Measurements from ENCODE around the gene NTM.

NTM gene

GRCh38 chr11:131964698-131965483, 594.5 kb downstream of the NTM start:
- DNase-seq (ENCODE audit: low spot score) = no peak

GRCh38 chr11:131965504-131965903, 595.1 kb downstream of the NTM start:
- DNase-seq (ENCODE audit: low spot score) = no peak

DNA sequence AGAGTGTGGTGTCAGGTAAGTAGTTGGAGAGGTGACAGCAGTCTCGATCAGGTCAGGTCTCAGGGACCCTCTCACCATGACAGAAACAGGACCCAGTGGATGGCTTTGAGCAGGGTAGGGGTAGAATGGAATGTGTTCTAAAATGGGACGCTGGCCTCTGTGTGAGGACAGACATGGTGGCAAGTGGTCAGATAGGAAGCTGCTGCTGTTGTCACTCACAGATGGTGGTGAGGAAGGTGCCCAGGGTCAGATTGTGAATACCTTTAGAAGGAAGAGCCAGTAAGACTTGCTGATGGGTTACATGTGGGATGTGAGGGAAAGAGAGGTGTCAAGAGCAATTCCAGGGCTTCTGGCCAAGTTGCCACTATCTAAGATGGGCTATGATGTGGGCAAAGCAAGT, 596.3 kb downstream of the NTM start:
- no peak for DNase-seq (ENCODE audit: low spot score)

GRCh38 chr11:131969261-131969660, 598.8 kb downstream of the NTM start:
- DNase-seq (ENCODE audit: low spot score) = no peak

DNA sequence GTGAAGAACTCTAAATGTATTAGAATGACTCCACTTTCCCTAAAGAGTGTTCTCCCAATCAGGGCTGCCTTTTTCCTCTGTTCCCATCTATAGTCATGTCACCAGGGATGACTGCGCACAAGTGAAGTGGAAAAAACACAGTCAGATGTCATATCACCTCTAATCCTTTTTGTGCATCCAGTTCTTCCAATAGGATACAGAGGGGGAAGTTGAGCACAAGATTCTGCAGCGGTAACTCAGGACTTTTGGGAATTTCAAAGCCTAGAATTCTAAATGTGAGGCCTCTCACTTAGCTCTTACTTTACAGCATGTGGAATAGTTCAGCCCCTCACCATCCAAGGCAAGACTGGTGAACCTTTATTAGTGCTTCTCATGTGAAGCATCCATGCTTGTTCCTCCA, 602.6 kb downstream of the NTM start:
- DNase-seq (ENCODE audit: low spot score) = no peak

- DNase-seq (ENCODE audit: low spot score) = no peak
Observed at GRCh38 chr11:131975619-131976018, 605.2 kb downstream of the NTM start.

DNA sequence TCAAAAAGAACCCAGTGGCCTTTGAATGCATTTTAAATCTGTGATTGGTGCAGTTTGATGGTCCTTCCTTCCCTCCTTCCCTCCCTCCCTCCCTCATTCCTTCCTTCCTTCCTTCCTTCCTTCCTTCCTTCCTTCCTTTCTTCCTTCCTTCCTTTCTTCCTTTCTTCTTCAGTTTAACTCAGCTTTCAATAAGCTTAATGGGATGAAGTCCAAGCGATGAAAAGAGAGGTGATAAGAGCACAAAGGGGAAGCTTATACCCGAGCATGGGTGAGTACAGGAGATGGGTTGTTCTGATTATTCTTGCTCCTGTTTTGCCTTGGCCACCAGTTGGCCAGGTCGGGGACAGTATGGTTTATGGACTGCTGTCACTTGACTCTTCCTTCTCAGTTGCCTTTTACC, 605.6 kb downstream of the NTM start:
- no peak for DNase-seq (ENCODE audit: low spot score)

DNA sequence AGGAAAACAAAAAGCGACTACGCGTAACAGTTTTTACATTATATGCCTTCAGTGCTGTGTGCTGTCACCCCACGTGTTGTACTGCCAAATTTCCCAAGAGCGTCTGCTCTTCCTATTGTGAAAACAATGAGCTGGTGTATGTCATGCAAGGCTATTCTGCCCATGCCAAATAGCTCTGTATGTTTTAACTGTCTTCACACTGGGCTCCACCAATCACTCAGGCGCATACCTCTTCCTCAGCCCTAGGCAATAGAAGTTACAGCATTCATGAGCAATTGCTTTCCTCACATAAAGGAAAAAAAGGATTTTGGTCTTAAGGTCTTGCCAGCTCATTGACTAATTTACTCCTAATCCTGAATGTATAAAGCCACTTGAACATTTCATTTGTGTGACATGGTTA, 606.8 kb downstream of the NTM start:
- DNase-seq (ENCODE audit: low spot score) = no peak

DNA sequence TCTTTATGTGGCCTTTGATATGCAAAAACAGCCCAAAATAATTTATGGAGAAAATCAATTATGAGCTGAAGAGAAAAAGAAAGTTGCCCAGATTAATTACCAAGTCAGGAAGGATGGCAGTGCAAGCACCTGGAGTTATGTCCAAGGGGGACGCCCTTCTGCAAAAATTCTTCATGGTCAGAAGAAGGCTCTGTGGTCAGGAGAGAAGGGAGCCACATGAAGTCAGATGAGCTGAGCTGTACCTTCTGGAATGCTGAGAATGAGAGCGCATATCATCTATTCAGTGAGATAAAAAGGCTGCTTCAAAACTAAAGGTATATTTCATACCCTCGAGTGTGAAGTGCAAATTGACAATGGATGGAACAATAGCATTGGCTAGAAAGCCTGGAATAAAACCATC, 607.4 kb downstream of the NTM start:
- no peak for DNase-seq (ENCODE audit: low spot score)

DNA sequence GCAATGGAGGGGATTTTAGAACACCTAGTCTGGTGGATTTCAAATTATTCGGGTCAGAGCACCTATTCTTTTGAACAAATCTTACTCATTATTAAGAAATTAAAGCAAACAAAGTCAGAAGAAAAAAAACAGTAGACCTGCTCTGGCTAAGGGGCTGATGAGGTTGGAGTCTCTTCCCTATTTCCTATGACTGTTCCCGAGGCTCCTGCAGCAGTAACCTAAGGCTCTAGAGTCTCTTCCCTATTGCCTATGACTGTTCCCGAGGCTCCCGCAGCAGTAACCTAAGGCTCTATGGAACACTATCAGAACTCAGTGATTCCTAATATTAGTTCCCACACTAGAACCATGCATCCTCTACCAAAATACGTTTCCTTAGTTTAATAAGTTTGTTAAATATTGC, 607.9 kb downstream of the NTM start:
- no peak for DNase-seq (ENCODE audit: low spot score)

DNA sequence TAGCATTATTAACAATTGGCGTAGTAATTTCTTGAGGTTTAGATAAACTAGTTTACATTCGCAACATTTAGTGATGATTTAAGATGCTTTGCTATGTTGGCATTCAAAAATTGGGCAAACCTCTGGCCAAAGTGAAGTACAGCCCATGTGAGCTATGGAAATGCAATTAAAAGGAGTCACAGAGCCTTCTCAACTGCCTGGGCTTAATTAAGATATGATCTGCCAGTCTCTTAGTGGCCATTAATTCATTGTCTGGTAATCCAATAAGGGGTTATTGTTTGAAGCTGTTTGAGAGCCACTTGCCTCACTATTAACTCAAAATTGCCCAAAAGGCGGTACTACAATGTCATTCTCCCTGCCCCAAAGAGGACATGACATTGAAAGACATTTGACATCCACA, 608.9 kb downstream of the NTM start:
- DNase-seq (ENCODE audit: low spot score) = no peak

GRCh38 chr11:131980199-131980598, 609.8 kb downstream of the NTM start:
- DNase-seq (ENCODE audit: low spot score) = no peak

GRCh38 chr11:131980888-131981668, 610.7 kb downstream of the NTM start:
- DNase-seq (ENCODE audit: low spot score) = no peak

GRCh38 chr11:131982154-131982553, 611.7 kb downstream of the NTM start:
- DNase-seq (ENCODE audit: low spot score) = no peak

DNA sequence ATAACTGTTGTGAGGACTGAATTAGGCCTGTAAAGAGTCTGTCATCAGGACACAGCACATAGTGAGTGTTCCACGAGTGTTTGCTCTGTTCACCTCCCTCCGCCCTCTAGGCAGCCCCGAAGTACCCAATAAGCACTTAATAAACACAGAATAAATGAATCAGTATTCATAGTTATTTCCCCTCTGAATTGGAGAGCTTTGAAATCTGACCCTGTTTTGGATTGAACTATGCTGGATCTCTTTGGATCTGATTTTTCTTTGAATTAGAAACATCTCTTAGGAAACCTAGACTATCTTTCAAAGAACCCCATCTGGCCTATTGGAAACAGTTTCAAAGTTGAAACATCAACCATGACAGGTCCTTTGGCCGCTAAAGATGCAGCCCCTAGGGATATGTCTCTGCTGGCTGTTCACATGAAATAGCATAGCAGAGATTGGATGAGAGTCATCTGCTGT, 615.5 kb downstream of the NTM start:
- DNase-seq (ENCODE audit: low spot score) = no peak

- DNase-seq (ENCODE audit: low spot score) = no peak
Observed at GRCh38 chr11:131987703-131988102, 617.3 kb downstream of the NTM start.

DNA sequence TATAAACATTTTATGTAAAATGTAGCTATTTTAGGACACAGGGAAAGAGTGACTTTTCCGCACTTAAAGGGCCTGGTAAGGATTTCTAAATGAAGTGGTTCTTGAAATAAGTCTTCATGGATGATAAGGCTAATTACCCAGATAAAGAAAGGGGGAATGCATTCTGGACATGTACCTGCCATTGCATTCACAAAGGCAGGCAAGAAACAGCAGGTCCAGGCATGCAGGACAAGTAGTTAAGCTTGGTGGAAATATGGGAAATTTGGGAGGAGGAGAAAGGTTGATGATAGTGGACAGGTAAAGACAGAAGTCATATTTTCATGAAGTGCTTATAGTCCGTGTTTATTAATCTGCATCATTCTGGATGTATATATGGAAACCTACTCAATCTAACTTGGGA, 621.2 kb downstream of the NTM start:
- DNase-seq (ENCODE audit: low spot score) = no peak

DNA sequence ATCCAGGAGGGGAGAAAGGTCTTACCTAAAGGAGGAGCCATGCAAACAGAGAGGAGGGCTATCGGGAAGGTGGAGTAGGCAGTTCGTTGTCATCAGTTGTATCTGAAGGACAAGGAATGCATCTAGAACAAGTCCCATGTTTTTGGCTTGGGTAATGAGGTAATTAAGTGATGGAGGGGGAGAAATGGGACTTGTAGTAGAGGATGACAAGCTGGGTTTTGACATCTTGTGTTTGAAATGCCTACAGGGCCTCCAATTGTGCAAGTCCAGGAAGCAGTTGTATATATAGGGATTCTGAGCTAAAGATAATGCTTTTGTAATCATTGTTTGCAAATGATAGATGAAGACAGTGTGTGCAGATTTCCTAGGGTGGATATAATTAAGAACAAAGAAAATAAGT, 622.8 kb downstream of the NTM start:
- no peak for DNase-seq (ENCODE audit: low spot score)

DNA sequence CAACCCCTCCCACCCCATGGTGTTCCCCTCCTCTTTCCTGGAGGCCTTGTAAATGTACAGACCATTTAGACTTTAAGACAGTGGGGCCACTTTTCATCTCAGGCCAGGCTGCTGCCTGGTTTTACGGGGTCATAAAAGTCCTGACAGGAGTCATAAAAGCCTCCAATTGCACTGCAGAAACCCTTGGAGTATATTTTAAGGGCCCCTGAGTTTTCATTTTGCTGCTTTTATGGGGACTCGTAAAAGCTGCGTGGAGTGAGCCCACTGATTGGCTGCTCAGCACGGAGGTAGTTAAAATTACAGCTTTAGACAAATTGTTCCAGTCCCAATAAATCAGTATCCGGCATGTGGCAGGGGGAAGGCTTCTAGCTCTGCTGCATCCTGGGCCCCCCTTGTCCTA, 627.6 kb downstream of the NTM start:
- no peak for DNase-seq (ENCODE audit: low spot score)

DNA sequence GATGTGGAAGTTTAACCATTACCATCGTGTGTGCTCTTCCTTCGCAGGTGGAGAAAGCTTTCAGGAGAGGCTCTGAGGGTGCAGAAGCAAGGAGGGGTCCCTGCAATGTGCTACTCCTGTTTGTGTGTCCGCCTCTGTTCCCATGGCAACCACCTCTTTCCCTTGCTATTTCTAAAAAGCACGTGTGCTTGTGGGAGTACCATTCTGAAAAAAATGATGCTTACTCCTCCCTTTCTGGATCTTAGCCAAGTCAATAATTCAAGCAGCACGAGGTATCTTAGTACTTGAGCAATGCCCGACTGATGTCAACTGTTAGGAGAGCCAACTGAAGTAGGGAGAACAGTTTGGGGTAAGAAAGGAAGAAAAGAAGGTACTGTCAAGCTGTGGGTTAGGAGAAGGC, 628.7 kb downstream of the NTM start:
- no peak for DNase-seq (ENCODE audit: low spot score)

- DNase-seq (ENCODE audit: low spot score) = no peak
Observed at GRCh38 chr11:131999955-132000354, 629.5 kb downstream of the NTM start.

DNA sequence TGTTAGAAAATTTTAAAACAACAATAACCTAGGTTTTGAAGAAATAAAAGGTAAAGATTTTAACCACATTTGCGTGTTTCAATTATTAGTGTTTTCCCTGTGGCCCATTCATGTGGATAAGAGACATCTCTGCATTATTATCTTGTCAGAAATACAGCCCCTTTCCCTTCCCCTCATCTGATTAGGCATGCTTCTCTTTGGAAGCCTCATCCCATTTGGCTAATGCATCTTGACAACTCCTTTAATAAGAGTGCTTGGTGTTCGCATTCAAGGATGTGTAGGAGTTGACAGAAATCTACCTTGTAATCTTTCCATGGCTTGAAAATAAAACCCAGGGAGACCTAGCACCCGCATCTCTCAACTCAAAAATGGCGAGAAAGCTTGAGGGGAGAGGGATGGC, 635.5 kb downstream of the NTM start:
- DNase-seq (ENCODE audit: low spot score) = no peak

GRCh38 chr11:132006884-132007580, 636.6 kb downstream of the NTM start:
- no peak for DNase-seq (ENCODE audit: low spot score)

Data from CD4-positive, alpha-beta T cell treated with Interleukin-6 at 100 ng/mL for 8 hours (primary cell).